Fibroblast of lung (primary cell): ENCODE results near the gene COL10A1.

Source experiments
- EZH2 ChIP-seq: IDR thresholded peaks from 2 replicates; pipeline ENCODE4 v1.5.1; 2012; ENCODE audit warnings: low read length, control low read depth, mild to moderate bottlenecking; ENCODE audit errors: missing control alignments
- TF ChIP-seq, protein P1 (sequence below), 2 donors: IDR thresholded peaks in 1 of 2; conservative IDR thresholded peaks in 1 of 2; 1 replicate in 1 of 2; 2 replicates in 1 of 2; pipeline ENCODE4 v1.5.1; 2011 to 2012; ENCODE audit warnings: low read length in 2 of 2, control low read depth in 1 of 2, inconsistent platforms in 1 of 2, low read depth in 1 of 2, mild to moderate bottlenecking in 1 of 2

DNA sequence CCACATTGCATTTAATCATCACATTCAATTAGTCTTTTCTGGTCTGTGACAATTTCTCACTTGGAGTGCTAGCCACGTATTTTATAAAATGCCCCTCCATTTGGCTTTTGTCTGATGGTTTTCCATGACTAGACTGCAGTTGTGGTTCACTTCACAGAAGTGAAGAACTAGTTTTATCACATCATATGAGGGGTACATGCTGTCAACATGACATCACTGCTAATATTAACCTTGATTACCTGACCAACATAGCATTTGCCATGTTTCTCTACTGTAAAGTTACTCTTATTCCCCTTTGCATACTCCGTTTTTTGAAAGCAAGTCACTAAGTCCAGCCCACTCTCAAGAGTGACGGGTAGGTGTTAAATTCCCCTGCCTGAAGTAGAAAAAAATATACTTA, 48.0 kb upstream of the COL10A1 start:
- TF ChIP-seq EZH2 = no peak
- TF ChIP-seq, protein P1, sequence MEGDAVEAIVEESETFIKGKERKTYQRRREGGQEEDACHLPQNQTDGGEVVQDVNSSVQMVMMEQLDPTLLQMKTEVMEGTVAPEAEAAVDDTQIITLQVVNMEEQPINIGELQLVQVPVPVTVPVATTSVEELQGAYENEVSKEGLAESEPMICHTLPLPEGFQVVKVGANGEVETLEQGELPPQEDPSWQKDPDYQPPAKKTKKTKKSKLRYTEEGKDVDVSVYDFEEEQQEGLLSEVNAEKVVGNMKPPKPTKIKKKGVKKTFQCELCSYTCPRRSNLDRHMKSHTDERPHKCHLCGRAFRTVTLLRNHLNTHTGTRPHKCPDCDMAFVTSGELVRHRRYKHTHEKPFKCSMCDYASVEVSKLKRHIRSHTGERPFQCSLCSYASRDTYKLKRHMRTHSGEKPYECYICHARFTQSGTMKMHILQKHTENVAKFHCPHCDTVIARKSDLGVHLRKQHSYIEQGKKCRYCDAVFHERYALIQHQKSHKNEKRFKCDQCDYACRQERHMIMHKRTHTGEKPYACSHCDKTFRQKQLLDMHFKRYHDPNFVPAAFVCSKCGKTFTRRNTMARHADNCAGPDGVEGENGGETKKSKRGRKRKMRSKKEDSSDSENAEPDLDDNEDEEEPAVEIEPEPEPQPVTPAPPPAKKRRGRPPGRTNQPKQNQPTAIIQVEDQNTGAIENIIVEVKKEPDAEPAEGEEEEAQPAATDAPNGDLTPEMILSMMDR (conservative IDR thresholded peaks at IDR 0.05 in 1 of 2, IDR thresholded peaks at IDR 0.05 in 1 of 2; ENCODE audit: low read depth in 1 of 2, low read length in 2 of 2) = no peak
